Prostate gland (tissue), 2 donors: ENCODE measurements around the gene INPP5D.

Experiments used
- POLR2A ChIP-seq: fragments of 450-650 bp; IDR thresholded peaks from one replicate; pipeline ENCODE4 v1.6.1; 2016; ENCODE audit warnings: antibody characterized with exemption, mild to moderate bottlenecking
- POLR2AphosphoS5 ChIP-seq: sonication (generic); formaldehyde crosslinking; IDR thresholded peaks from one replicate; pipeline ENCODE4 v1.6.1; 2017; ENCODE audit warnings: antibody characterized with exemption
- TF ChIP-seq, protein P1 (sequence below), 4 experiments: fragments of 200-600 bp in 2 of 4; fragments of 450-650 bp in 2 of 4; sonication (generic) in 2 of 4; IDR thresholded peaks; 1 replicate in 3 of 4; 2 replicates in 1 of 4; pipeline ENCODE4 v1.5.1; 2016 to 2019; ENCODE audit warnings: antibody characterized with exemption in 4 of 4, mild to moderate bottlenecking in 2 of 4, moderate library complexity in 2 of 4

DNA sequence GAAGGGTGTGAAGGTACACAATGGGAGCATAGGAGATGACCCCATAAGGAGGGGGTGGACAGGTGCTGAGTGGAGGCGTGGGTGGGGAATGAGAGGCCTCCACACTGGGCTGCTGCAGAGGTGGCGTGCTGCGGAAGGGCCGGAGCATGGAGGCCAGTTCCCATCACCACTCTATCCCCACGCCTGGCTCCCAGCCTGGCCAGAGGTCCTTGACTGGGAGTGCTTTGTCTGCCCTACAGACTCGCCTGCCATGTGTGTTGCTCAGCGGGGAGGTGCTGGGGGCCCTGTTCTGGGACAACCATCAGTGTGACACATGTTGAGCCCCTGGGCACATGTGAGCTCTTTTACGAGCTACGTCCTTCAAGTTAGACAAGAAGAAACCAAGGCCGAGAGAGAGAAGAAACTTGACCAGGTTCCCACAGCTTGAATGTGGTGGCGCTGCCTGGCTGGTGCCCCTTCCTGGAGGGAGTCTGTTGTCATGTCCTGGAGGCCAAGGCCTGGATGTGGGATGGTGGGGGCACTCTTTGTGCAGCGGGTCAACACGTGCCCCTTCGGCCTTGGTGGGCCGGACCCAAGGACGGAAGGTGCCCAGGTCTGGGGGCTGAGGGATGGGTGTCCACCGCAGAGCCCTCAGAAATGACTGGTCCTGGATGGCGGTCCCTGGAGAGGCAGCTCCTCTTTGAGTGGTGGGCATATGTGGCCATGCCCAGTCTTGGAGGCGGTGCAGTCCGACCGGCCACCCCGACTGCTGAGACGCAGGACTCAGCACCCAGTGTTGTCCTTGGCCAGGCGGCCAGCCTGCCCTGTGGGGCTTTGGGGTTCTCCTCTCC is 1.2 kb upstream of the INPP5D start:
- TF ChIP-seq POLR2A (no peak), POLR2AphosphoS5 (no peak)
- TF ChIP-seq, protein P1, sequence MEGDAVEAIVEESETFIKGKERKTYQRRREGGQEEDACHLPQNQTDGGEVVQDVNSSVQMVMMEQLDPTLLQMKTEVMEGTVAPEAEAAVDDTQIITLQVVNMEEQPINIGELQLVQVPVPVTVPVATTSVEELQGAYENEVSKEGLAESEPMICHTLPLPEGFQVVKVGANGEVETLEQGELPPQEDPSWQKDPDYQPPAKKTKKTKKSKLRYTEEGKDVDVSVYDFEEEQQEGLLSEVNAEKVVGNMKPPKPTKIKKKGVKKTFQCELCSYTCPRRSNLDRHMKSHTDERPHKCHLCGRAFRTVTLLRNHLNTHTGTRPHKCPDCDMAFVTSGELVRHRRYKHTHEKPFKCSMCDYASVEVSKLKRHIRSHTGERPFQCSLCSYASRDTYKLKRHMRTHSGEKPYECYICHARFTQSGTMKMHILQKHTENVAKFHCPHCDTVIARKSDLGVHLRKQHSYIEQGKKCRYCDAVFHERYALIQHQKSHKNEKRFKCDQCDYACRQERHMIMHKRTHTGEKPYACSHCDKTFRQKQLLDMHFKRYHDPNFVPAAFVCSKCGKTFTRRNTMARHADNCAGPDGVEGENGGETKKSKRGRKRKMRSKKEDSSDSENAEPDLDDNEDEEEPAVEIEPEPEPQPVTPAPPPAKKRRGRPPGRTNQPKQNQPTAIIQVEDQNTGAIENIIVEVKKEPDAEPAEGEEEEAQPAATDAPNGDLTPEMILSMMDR (IDR thresholded peaks at IDR 0.05) = no peak
